ENCODE results near the gene SF3B6.
"Not testable (repeated sequence)": the region's sequence is repeated elsewhere in the genome, so short reads cannot be mapped to it uniquely, and the experiment has no call there.

Gene SF3B6

DNA sequence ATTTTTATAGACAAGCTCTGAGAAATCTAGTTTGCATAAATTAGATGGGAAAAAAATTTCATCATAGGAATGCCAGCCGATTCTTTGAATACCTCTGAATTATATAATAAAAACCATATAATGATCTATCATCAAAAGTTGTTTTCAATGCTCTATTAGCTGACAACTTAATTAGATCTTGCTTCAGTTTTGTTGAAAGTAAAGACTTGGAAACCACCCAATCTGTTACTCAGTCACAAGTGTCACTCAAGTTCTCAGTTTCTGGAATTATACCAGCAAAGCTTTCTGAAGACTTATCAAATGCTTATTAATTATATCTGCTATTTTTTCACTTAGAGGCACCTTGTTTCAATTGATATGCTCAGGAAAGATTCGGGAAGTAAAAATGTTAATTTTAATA, 25.9 kb upstream of the SF3B6 start:
- H2AFZ ChIP-seq (ENCODE audit: low read depth, low read length, severe bottlenecking), result no peak overlapping the region
- TF ChIP-seq, protein P1, sequence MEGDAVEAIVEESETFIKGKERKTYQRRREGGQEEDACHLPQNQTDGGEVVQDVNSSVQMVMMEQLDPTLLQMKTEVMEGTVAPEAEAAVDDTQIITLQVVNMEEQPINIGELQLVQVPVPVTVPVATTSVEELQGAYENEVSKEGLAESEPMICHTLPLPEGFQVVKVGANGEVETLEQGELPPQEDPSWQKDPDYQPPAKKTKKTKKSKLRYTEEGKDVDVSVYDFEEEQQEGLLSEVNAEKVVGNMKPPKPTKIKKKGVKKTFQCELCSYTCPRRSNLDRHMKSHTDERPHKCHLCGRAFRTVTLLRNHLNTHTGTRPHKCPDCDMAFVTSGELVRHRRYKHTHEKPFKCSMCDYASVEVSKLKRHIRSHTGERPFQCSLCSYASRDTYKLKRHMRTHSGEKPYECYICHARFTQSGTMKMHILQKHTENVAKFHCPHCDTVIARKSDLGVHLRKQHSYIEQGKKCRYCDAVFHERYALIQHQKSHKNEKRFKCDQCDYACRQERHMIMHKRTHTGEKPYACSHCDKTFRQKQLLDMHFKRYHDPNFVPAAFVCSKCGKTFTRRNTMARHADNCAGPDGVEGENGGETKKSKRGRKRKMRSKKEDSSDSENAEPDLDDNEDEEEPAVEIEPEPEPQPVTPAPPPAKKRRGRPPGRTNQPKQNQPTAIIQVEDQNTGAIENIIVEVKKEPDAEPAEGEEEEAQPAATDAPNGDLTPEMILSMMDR (IDR thresholded peaks at IDR 0.05; ENCODE audit: insufficient read depth, low read length, poor library complexity, severe bottlenecking), result no peak
- TF ChIP-seq EZH2phosphoT487 (conservative IDR thresholded peaks at IDR 0.05; ENCODE audit: low read length), result no peak
- H3F3A ChIP-seq (ENCODE audit: insufficient read depth), result no peaks in the 10 kb centered on the region
- no peaks in the 10 kb centered on the region for H3K79me2 ChIP-seq (ENCODE audit: insufficient read depth, low read length)
- H3K9me3 ChIP-seq (ENCODE audit: insufficient read depth, low read length), result no peaks in the 10 kb centered on the region
- H3K4me3 ChIP-seq (ENCODE audit: insufficient read depth, low read length, poor library complexity, severe bottlenecking), result no peak overlapping the region
- no peaks in the 10 kb centered on the region for H3K36me3 ChIP-seq (ENCODE audit: low read length)
- no peak overlapping the region for H3K4me2 ChIP-seq (ENCODE audit: low read depth, low read length, poor library complexity, severe bottlenecking)
- H3K27ac ChIP-seq (ENCODE audit: low read depth, low read length), result no peak overlapping the region
- no peak overlapping the region for H3K9ac ChIP-seq (ENCODE audit: low read length)
- no peaks in the 10 kb centered on the region for H3K9me2 ChIP-seq (replicated peaks; ENCODE audit: insufficient read depth, low read length)
- H3K27me3 ChIP-seq (ENCODE audit: low read length), result no peaks in the 10 kb centered on the region
- H4K20me1 ChIP-seq (ENCODE audit: low read depth, low read length), result no peaks in the 10 kb centered on the region

DNA sequence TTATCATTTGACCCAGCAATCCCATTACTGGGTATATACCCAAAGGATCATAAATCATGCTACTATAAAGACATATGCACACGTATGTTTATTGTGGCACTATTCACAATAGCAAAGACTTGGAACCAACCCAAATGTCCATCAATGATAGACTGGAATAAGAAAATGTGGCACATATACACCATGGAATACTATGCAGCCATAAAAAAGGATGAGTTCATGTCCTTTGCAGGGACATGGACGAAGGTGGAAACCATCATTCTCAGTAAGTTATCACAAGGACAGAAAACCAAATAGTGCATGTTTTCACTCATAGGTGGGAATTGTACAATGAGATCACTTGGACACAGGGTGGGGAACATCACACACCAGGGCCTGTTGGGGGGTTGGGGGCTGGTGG, 24.6 kb upstream of the SF3B6 start:
- H3K4me2 ChIP-seq (ENCODE audit: low read depth, low read length, poor library complexity, severe bottlenecking); H3K27ac ChIP-seq (ENCODE audit: low read depth, low read length); H3K79me2 ChIP-seq (ENCODE audit: insufficient read depth, low read length); H3K9ac ChIP-seq (ENCODE audit: low read length); H3K9me3 ChIP-seq (ENCODE audit: insufficient read depth, low read length); H3F3A ChIP-seq (ENCODE audit: insufficient read depth); H3K4me3 ChIP-seq (ENCODE audit: insufficient read depth, low read length, poor library complexity, severe bottlenecking); H3K36me3 ChIP-seq (ENCODE audit: low read length); H4K20me1 ChIP-seq (ENCODE audit: low read depth, low read length); H2AFZ ChIP-seq (ENCODE audit: low read depth, low read length, severe bottlenecking); H3K9me2 ChIP-seq (replicated peaks; ENCODE audit: insufficient read depth, low read length); H3K27me3 ChIP-seq (ENCODE audit: low read length): not testable (repeated sequence)

DNA sequence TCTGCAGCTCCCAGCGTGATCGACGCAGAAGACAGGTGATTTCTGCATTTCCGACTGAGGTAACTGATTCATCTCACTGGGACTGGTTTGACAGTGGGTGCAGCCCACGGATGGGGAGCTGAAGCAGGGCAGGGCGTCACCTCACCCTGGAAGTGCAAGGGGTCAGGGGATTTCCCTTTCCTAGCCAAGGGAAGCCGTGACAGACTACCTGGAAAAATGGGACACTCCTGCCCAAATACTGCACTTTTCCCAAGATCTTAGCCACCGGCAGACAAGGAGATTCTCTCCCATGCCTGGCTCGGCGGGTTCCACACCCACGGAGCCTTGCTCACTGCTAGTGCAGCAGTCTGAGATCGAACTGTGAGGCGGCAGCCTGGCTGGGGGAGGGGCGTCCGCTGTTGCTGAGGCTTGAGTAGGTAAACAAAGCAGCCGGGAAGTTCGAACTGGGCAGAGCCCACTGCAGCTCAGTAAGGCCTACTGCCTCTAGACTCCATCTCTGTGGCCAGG, 19.1 kb upstream of the SF3B6 start:
- not testable (repeated sequence) for H3K27ac ChIP-seq (ENCODE audit: low read depth, low read length); H3K27me3 ChIP-seq (ENCODE audit: low read length); H3K9me3 ChIP-seq (ENCODE audit: insufficient read depth, low read length); H3K36me3 ChIP-seq (ENCODE audit: low read length); H3K4me2 ChIP-seq (ENCODE audit: low read depth, low read length, poor library complexity, severe bottlenecking); H3F3A ChIP-seq (ENCODE audit: insufficient read depth); H4K20me1 ChIP-seq (ENCODE audit: low read depth, low read length); H3K9me2 ChIP-seq (replicated peaks; ENCODE audit: insufficient read depth, low read length); H3K79me2 ChIP-seq (ENCODE audit: insufficient read depth, low read length); H2AFZ ChIP-seq (ENCODE audit: low read depth, low read length, severe bottlenecking); H3K9ac ChIP-seq (ENCODE audit: low read length); H3K4me3 ChIP-seq (ENCODE audit: insufficient read depth, low read length, poor library complexity, severe bottlenecking)

DNA sequence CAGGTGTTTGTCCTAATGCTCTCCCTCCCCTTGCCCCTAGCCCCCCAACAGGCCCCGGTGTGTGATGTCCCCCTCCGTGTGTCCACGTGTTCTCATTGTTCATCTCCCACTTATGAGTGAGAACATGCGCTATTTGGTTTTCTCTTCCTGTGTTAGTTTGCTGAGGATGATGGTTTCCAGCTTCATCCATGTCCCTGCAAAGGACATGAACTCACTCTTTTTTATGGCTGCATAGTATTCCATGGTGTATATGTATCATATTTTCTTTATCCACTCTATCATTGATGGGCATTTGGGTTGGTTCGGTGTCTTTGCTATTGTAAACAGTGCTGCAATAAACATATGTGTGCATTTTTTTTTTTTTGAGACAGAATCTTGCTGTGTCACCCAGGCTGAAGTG, 17.1 kb upstream of the SF3B6 start:
- not testable (repeated sequence) for H3K9me2 ChIP-seq (replicated peaks; ENCODE audit: insufficient read depth, low read length); H3K79me2 ChIP-seq (ENCODE audit: insufficient read depth, low read length); H2AFZ ChIP-seq (ENCODE audit: low read depth, low read length, severe bottlenecking); H3K9me3 ChIP-seq (ENCODE audit: insufficient read depth, low read length); H3K27ac ChIP-seq (ENCODE audit: low read depth, low read length); H3F3A ChIP-seq (ENCODE audit: insufficient read depth); H3K4me2 ChIP-seq (ENCODE audit: low read depth, low read length, poor library complexity, severe bottlenecking); H3K36me3 ChIP-seq (ENCODE audit: low read length); H3K27me3 ChIP-seq (ENCODE audit: low read length); H4K20me1 ChIP-seq (ENCODE audit: low read depth, low read length); H3K9ac ChIP-seq (ENCODE audit: low read length); H3K4me3 ChIP-seq (ENCODE audit: insufficient read depth, low read length, poor library complexity, severe bottlenecking)

- no peak overlapping the region for H2AFZ ChIP-seq (ENCODE audit: low read depth, low read length, severe bottlenecking)
- H3K9me3 ChIP-seq (ENCODE audit: insufficient read depth, low read length), result no peaks in the 10 kb centered on the region
- no peak overlapping the region for H3K9ac ChIP-seq (ENCODE audit: low read length)
- H3F3A ChIP-seq (ENCODE audit: insufficient read depth), result peaks cover 6% of the 10 kb centered on the region; the same call in 1 of the 2 replicates
- no peaks in the 10 kb centered on the region for H3K27me3 ChIP-seq (ENCODE audit: low read length)
- H3K9me2 ChIP-seq (replicated peaks; ENCODE audit: insufficient read depth, low read length), result no peaks in the 10 kb centered on the region
- H3K27ac ChIP-seq (ENCODE audit: low read depth, low read length), result no peak overlapping the region
- H3K36me3 ChIP-seq (ENCODE audit: low read length), result no peaks in the 10 kb centered on the region
- no peak for TF ChIP-seq EZH2phosphoT487 (conservative IDR thresholded peaks at IDR 0.05; ENCODE audit: low read length)
- TF ChIP-seq, protein P1 (IDR thresholded peaks at IDR 0.05; ENCODE audit: insufficient read depth, low read length, poor library complexity, severe bottlenecking), result no peak
- no peak overlapping the region for H3K4me3 ChIP-seq (ENCODE audit: insufficient read depth, low read length, poor library complexity, severe bottlenecking)
- H3K4me2 ChIP-seq (ENCODE audit: low read depth, low read length, poor library complexity, severe bottlenecking), result no peak overlapping the region
- H4K20me1 ChIP-seq (ENCODE audit: low read depth, low read length), result no peaks in the 10 kb centered on the region
- no peaks in the 10 kb centered on the region for H3K79me2 ChIP-seq (ENCODE audit: insufficient read depth, low read length)
These were observed 12.8 kb upstream of the SF3B6 start for GRCh38 chr2:24088821-24089359.

Measured in SU-DHL-6 (cell line).